Ascending aorta (tissue), 2 donors: ENCODE results near the gene COQ2. TPM values are rescaled to one million over a fixed set of nuclear protein-coding genes. Genes with fewer than 3 reads are reported as not detected.

ENCODE experiments used
- DNase-seq, 2 donors: peaks; one replicate each; pipeline ENCODE4 v3.0.0-alpha.2; 2019; ENCODE audit warnings: low spot score in 2 of 2
- H3K27ac ChIP-seq, 2 donors: fragments of 200-600 bp; sonication (generic); one replicate each; pipeline ENCODE4 v1.5.1; 2016 to 2017; ENCODE audit warnings: mild to moderate bottlenecking in 1 of 2
- H3K27me3 ChIP-seq: fragments of 200-600 bp; sonication (generic); one replicate; pipeline ENCODE4 v1.5.1; 2017
- H3K36me3 ChIP-seq, 2 donors: fragments of 200-600 bp; sonication (generic); one replicate each; pipeline ENCODE4 v1.5.1; 2016
- H3K4me1 ChIP-seq, 2 donors: fragments of 200-600 bp; sonication (generic); one replicate each; pipeline ENCODE4 v1.5.1; 2016 to 2017; ENCODE audit warnings: mild to moderate bottlenecking in 1 of 2
- H3K4me3 ChIP-seq, 2 donors: fragments of 200-600 bp; sonication (generic); one replicate each; pipeline ENCODE4 v1.5.1; 2016 to 2017; ENCODE audit warnings: mild to moderate bottlenecking in 1 of 2
- H3K9me3 ChIP-seq, 2 donors: fragments of 200-600 bp; sonication (generic); one replicate each; pipeline ENCODE4 v1.5.1; 2016
- CTCF ChIP-seq, 3 experiments: fragments of 200-600 bp in 2 of 3; fragments of 450-650 bp in 1 of 3; sonication (generic) in 2 of 3; IDR thresholded peaks; one replicate each; pipeline ENCODE4 v1.5.1; 2016 to 2019; ENCODE audit warnings: antibody characterized with exemption in 3 of 3, mild to moderate bottlenecking in 1 of 3, moderate library complexity in 1 of 3
- intact Hi-C: fragments of 100-400 bp; cut with DNase I; formaldehyde crosslinking; loops from one replicate; pipeline ENCODE4 v1.15.1; 2023
- total RNA-seq: library from RNA; depleted of rRNA; stranded (reverse); fragments of >200 nt; gene quantifications from one replicate; pipeline ENCODE4 v1.1.0, GENCODE V29; 2016

COQ2 gene
- total RNA-seq, 1 donor from 2014 or later: 9.7 TPM

DNA sequence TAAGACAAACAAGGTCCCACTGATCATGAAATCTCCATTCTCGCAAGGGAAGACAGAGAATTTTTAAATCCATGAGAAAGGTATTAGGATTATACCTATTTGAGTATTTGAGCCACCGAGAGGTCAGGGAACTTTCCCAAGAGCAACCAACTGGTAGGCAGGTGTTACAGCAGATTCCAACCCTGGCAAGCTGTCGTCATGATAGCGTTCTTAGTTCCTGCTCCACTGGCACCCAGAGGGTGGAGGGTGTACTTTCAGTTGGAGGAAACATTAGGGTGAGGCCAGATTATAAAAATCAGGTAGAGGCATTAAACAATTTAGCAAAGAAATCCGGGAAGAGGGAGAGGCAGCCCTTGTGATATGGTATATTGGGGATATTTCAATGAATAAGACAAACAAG lies 23.3 kb downstream of the COQ2 start:
- Histone ChIP-seq H3K4me1 (peaks cover 0 to under 1% of the 10 kb centered on the region in 2 donors), H3K4me3 (no peak overlapping the region), H3K36me3 (no peaks in the 10 kb centered on the region), H3K27me3 (no peaks in the 10 kb centered on the region), H3K9me3 (no peaks in the 10 kb centered on the region), H3K27ac (no peak overlapping the region)
- intact Hi-C loops: loop anchor here (5.0 kb wide), 1 partner anchor 189 kb away; no protein-coding TSS in a partner anchor
- TF ChIP-seq CTCF (IDR thresholded peaks at IDR 0.05): no peak
- DNase-seq: no peak

GRCh38 chr4:83259586-83259985 lies 25.0 kb downstream of the COQ2 start:
- H3K27me3 ChIP-seq: no peaks in the 10 kb centered on the region
- peaks cover 0 to 7% of the 10 kb centered on the region in 2 donors for H3K4me1 ChIP-seq
- intact Hi-C loops: loop anchor here (5.0 kb wide), 1 partner anchor 357 kb away; the partner anchor contains the start of gene THAP9
- H3K27ac ChIP-seq: no peak overlapping the region
- no peaks in the 10 kb centered on the region for H3K36me3 ChIP-seq
- DNase-seq: no peak
- H3K4me3 ChIP-seq: no peak overlapping the region
- no peak for TF ChIP-seq CTCF (IDR thresholded peaks at IDR 0.05)
- no peaks in the 10 kb centered on the region for H3K9me3 ChIP-seq

DNA sequence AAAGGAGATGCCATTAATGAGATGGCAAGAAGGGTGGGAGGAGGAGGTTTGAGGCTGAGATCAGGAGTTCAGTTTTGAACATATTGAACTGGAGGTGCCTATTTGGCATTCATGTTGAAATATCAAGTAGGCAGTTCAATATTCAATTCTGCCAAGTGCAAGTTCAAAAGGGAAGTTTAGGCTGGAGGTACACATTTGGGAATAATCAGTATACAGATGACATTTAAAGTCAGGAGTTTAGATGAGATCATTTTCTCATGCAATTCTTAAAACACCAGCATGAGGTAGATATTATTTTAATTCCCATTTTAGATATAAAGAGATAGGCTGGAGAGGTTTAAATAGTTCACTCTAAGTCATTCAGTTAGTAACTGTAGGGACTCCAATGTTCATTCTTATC lies 26.1 kb downstream of the COQ2 start:
- intact Hi-C loops: loop anchor here (5.0 kb wide), 1 partner anchor 356 kb away; the partner anchor contains the start of gene THAP9
- no peaks in the 10 kb centered on the region for H3K27me3 ChIP-seq
- H3K36me3 ChIP-seq: no peaks in the 10 kb centered on the region
- H3K27ac ChIP-seq: no peak overlapping the region
- no peak for TF ChIP-seq CTCF (IDR thresholded peaks at IDR 0.05)
- H3K4me3 ChIP-seq: no peak overlapping the region
- peaks cover 0 to 7% of the 10 kb centered on the region in 2 donors for H3K4me1 ChIP-seq
- no peaks in the 10 kb centered on the region for H3K9me3 ChIP-seq
- DNase-seq: no peak

GRCh38 chr4:83257811-83258210 lies 26.8 kb downstream of the COQ2 start:
- Histone ChIP-seq H3K36me3 (no peaks in the 10 kb centered on the region), H3K4me1 (peaks cover 0 to 7% of the 10 kb centered on the region in 2 donors), H3K27ac (no peak overlapping the region), H3K27me3 (no peaks in the 10 kb centered on the region), H3K4me3 (no peak overlapping the region), H3K9me3 (no peaks in the 10 kb centered on the region)
- intact Hi-C loops: loop anchor here (1.0 to 5.0 kb wide), 2 partner anchors 26 to 356 kb away; partner anchors contain the start of genes COQ2 and THAP9
- TF ChIP-seq CTCF (IDR thresholded peaks at IDR 0.05): no peak
- DNase-seq: no peak

DNA sequence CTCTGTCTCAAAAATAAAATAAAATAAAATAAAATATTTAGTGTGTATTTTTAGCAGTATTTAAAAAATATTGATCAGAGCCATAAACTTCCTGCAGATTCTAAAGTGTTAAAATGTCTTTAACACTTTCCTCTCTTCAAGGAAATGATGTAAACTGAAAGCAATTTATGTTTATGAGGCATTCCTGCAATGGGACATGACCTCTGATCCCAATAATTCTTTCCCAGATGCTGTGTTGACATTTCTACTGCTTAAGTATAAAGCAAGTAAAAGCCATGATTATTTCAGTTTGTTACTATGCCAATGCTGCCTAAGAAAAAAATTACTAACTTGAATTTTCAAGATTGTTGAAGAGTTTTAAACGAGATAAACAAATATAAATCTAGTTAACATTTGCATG lies 29.0 kb downstream of the COQ2 start:
- TF ChIP-seq CTCF (IDR thresholded peaks at IDR 0.05): no peak

More for the DNA sequence above, 29.0 kb downstream of the COQ2 start:
- Histone ChIP-seq H3K36me3 (no peaks in the 10 kb centered on the region), H3K27me3 (no peaks in the 10 kb centered on the region), H3K4me1 (peaks cover 0 to 7% of the 10 kb centered on the region in 2 donors), H3K9me3 (no peaks in the 10 kb centered on the region), H3K27ac (no peak overlapping the region), H3K4me3 (no peak overlapping the region)
- no peak for DNase-seq
- intact Hi-C loops: loop anchor here (5.0 kb wide), 1 partner anchor 353 kb away; the partner anchor contains the start of gene THAP9
